ENCODE data around the gene GUCA2B. TPM values are rescaled to one million over a fixed set of nuclear protein-coding genes. Genes with fewer than 3 reads are reported as not detected.

GUCA2B gene
- total RNA-seq, 4 donors from 2014 or later: not detected

- H3K36me3 ChIP-seq: no peaks in the 10 kb centered on the region
- no peaks in the 10 kb centered on the region for H3K9me3 ChIP-seq
- H3K4me1 ChIP-seq: no peaks in the 10 kb centered on the region
- no peaks in the 10 kb centered on the region for H3K27me3 ChIP-seq
- 63% methylated on average over 7 of the region's 7 CpGs for WGBS
- TF ChIP-seq POLR2AphosphoS5 (IDR thresholded peaks at IDR 0.05) (no peak), POLR2A (IDR thresholded peaks at IDR 0.05) (no peak), EP300 (IDR thresholded peaks at IDR 0.05) (no peak)
- no peak overlapping the region for H3K27ac ChIP-seq
- no peak overlapping the region for H3K4me3 ChIP-seq
- DNase-seq (ENCODE audit: low spot score in 2 of 2): no peak
These were observed 4.5 kb downstream of the GUCA2B start for GRCh38 chr1:42157667-42158066.

DNA sequence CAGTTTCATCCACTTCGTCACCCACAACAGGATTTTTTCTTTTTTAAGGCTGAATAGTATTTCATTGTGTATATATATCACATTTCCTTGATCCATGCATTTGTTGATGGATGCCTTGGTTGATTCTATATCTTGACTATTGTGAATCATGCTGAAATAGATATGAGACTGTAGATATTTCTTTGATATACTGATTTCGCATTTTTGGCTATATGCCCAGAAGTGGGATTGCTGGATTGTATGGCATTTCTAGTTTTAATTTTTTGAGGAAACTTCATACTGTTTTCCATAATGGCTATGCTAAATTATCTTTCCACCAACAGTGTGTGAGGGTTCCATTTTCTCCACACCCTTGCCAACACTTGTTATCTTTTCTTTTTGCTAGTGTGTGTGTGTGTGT lies 5.0 kb downstream of the GUCA2B start:
- 65% methylated on average over 2 of the region's 2 CpGs for WGBS
- no peak for DNase-seq (ENCODE audit: low spot score in 2 of 2)

GRCh38 chr1:42162181-42162580 lies 9.0 kb downstream of the GUCA2B start:
- no peaks in the 10 kb centered on the region for H3K9me3 ChIP-seq
- no peak for DNase-seq (ENCODE audit: low spot score in 2 of 2)
- no peak overlapping the region for H3K4me3 ChIP-seq
- H3K36me3 ChIP-seq: no peaks in the 10 kb centered on the region
- no peak for TF ChIP-seq POLR2AphosphoS5 (IDR thresholded peaks at IDR 0.05)
- H3K27me3 ChIP-seq: no peaks in the 10 kb centered on the region
- WGBS: 76% methylated on average over 3 of the region's 5 CpGs
- no peak overlapping the region for H3K27ac ChIP-seq
- H3K4me1 ChIP-seq: peaks cover 18% of the 10 kb centered on the region

More for the DNA sequence above, 5.0 kb downstream of the GUCA2B start:
- H3K27me3 ChIP-seq: no peaks in the 10 kb centered on the region
- TF ChIP-seq POLR2AphosphoS5 (IDR thresholded peaks at IDR 0.05) (no peak), POLR2A (IDR thresholded peaks at IDR 0.05) (no peak), CTCF (IDR thresholded peaks at IDR 0.05) (no peak), EP300 (IDR thresholded peaks at IDR 0.05) (no peak)
- no peak overlapping the region for H3K27ac ChIP-seq
- H3K9me3 ChIP-seq: no peaks in the 10 kb centered on the region
- no peaks in the 10 kb centered on the region for H3K4me1 ChIP-seq
- no peaks in the 10 kb centered on the region for H3K36me3 ChIP-seq
- H3K4me3 ChIP-seq: no peak overlapping the region

DNA sequence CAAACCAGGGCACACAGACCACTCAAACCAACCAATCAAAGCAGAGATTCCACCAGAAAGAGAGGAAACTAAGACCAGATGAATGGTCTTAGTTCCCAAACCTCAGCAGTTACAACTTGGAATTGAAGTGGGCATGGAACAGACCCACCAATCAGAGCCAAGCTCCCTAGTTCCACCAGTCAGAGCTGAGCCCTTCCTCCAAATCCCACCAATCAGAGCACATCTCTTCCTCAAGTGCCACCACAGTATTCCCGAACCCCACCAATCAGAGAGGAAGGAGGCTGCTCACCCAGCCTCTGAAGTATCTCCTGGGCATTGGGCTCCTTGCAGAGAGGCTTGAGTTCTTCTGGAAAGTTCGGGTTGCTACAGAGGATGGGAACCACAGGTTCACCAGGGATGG lies 9.9 kb downstream of the GUCA2B start:
- TF ChIP-seq POLR2A (IDR thresholded peaks at IDR 0.05): no peak
- no peak for TF ChIP-seq CTCF (IDR thresholded peaks at IDR 0.05)
- TF ChIP-seq POLR2AphosphoS5 (IDR thresholded peaks at IDR 0.05): no peak
- TF ChIP-seq EP300 (IDR thresholded peaks at IDR 0.05): no peak
- Histone ChIP-seq H3K27me3 (no peaks in the 10 kb centered on the region), H3K4me1 (peaks cover 18% of the 10 kb centered on the region), H3K36me3 (no peaks in the 10 kb centered on the region), H3K4me3 (no peak overlapping the region), H3K9me3 (no peaks in the 10 kb centered on the region), H3K27ac (no peak overlapping the region)
- WGBS: 80% methylated on average over 2 of the region's 2 CpGs
- DNase-seq (ENCODE audit: low spot score in 2 of 2): no peak

GRCh38 chr1:42163536-42164503 lies 10.6 kb downstream of the GUCA2B start:
- Histone ChIP-seq H3K36me3 (no peaks in the 10 kb centered on the region), H3K4me3 (no peak overlapping the region), H3K27me3 (no peaks in the 10 kb centered on the region), H3K4me1 (peaks cover 18% of the 10 kb centered on the region), H3K9me3 (no peaks in the 10 kb centered on the region), H3K27ac (no peak overlapping the region)
- 58% methylated on average over 10 of the region's 16 CpGs for WGBS
- no peak for TF ChIP-seq CTCF (IDR thresholded peaks at IDR 0.05)
- TF ChIP-seq POLR2A (IDR thresholded peaks at IDR 0.05): no peak
- TF ChIP-seq EP300 (IDR thresholded peaks at IDR 0.05): no peak
- no peak for TF ChIP-seq POLR2AphosphoS5 (IDR thresholded peaks at IDR 0.05)
- DNase-seq (ENCODE audit: low spot score in 2 of 2): no peak

GRCh38 chr1:42164551-42165420 lies 11.6 kb downstream of the GUCA2B start, which contains the start of gene GUCA2A:
GUCA2A (minus strand) TSS chr1:42164745; CDS start chr1:42164712, 33 bp downstream.
- Histone ChIP-seq H3K9me3 (no peaks in the 10 kb centered on the region), H3K27ac (no peak within 1 kb of the TSS)

More at GRCh38 chr1:42164551-42165420, 11.6 kb downstream of the GUCA2B start, which contains the start of gene GUCA2A:
- WGBS: 61% methylated on average over 20 of the region's 24 CpGs
- DNase-seq (ENCODE audit: low spot score in 2 of 2): no peak
- Histone ChIP-seq H3K4me1 (peaks cover 20% of the 10 kb centered on the region), H3K36me3 (no peaks in the 10 kb centered on the region), H3K27me3 (no peaks in the 10 kb centered on the region), H3K4me3 (no peak within 1 kb of the TSS)
- TF ChIP-seq EP300 (IDR thresholded peaks at IDR 0.05): no peak
- no peak for TF ChIP-seq CTCF (IDR thresholded peaks at IDR 0.05)
- no peak for TF ChIP-seq POLR2A (IDR thresholded peaks at IDR 0.05)
- TF ChIP-seq POLR2AphosphoS5 (IDR thresholded peaks at IDR 0.05): no peak

All from suprapubic skin (tissue), 4 donors.